HG02759 (cell line): ENCODE data around the gene CTRL.

Experiments
- ATAC-seq: cut with Tn5 transposase; IDR thresholded peaks from one replicate; pipeline ENCODE4 v1.9.1; 2021; ENCODE audit warnings: mild to moderate bottlenecking, moderate library complexity; ENCODE audit not compliant: unreplicated experiment

CTRL gene

GRCh38 chr16:67963662-67964321 is 32.1 kb upstream of the CTRL start:
- no peak for ATAC-seq

DNA sequence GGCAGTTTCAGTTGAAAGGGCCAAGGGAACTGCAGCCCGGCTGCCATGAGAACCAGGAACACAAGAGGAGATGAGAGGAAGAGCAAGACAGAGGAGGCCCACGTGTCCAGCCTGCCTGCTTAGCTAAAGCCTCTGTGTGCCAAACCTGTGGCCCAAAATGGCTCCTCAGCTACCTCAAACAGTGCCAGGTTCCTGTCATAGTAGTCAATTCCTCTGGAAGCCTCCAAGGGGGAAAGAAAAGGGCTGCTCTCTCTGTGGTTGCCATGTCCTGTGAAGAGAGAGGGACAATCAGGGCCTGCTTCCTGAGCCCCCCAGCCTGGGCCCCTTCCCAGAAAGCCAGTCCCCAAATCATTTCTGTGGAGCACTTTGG is 31.6 kb upstream of the CTRL start:
- no peak for ATAC-seq

- ATAC-seq: no peak
Observed at GRCh38 chr16:67962135-67962534, 30.5 kb upstream of the CTRL start.

- no peak for ATAC-seq
Observed at GRCh38 chr16:67961551-67961957, 29.9 kb upstream of the CTRL start.

DNA sequence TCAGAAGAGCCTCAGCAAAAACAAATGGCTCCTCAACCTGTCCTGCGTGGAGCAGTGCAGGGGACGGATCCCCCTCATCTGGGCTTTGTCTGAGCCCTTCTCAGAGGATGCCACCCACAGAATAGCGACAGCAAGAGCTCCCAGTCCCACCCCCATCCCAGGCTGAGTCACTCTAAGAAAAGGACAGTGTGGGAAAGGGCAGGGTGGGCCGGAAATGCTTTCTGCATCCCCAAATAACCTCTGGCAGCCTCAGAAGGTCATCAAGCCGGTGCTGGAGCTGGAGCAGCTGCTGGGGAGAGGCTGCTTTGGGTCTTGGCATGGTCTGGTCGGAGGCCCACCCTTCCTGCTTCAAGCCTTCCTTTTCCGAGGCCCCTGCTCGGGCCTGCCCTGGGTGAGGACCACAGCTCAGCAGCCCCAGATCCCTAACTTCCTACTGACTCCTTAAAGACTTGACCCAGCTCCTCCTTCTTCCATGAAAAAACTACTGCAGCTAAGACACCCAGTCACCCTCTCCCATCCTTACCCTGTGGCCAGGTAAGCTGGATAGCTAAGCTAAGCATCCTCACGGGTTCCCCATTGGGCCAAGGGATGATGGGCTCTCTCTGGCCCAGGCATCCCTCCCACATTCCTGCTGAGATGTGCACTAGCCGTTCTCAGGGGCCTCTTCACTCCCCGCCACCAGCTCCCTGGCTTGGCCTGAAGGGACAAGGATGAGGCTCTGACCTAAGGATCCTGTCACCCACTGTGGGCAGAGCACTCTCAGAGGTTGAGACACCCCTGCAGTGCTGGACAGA is 28.1 kb upstream of the CTRL start:
- ATAC-seq: no peak

DNA sequence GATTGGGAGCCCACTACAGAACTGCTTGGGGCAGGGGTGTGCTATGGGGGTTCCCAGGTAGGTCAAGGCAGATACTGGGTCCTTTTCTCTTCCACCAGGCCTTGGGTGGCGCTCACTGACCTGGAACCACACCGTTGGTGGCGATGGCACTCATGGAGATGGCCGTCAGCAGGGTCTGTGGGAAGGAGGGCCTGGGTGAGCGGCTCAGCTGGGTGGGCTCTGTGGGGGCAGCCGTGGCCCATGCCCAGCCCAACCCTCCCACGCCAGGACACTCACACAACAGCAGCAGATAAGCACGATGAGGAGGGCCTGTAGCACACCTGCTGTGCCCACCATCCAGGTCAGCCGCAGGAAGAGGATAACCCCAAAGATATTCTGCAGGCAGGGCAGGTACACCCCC is 26.0 kb upstream of the CTRL start:
- ATAC-seq: no peak

GRCh38 chr16:67954421-67955196 is 22.9 kb upstream of the CTRL start:
- ATAC-seq: no peak

DNA sequence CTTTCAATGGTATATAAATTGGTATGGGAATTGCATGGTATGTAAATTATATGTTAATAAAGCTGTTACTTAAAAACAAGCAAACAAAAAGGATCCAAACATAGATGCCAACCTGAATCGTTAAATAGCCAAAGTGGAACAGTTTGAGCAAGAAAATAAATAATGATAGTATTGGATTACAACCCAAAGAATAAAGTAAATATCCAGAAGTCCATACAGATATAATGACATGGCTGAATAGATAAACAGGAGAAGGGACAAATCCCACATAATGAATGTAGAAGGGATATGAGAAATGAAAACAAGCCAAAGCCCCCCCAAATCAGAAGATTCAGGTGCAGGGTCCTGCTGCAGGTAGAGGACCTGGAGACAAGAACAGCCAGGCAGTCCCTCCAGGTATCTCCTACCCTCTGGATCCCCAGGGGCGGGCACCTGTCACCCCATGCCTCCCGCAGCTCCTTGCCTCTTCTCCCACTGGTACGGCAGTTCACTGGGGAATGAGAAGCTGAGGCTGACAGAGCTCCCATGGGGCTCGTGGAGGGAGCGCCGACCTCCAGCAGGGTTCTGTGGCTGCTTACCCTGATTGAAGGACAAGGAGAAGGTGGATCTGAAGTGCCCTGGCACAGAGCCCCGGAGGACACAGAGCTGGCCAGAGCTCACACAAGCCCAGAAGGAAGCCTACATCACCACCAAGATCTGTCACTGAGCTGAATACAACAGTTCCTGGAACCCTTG is 22.1 kb upstream of the CTRL start:
- no peak for ATAC-seq

DNA sequence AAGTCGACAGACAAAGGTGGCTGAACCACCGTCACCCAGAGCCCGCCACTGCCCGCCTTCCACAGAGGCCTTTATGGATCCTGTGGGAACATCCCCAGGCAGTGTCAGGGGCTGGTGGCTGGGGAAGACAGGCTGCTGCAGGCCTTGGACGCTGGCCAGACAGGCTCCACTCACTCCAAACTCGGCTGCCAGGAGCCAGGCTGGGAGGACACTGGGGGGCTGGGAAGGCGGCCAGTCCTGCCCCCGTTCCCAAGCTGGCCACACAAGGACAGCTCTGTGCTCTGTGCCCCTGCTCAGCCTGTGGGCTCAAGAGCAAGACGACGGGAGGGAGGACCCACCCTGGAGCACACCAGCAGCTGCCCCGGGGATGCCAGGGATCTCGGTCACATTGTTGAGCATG is 19.8 kb upstream of the CTRL start:
- ATAC-seq: no peak

DNA sequence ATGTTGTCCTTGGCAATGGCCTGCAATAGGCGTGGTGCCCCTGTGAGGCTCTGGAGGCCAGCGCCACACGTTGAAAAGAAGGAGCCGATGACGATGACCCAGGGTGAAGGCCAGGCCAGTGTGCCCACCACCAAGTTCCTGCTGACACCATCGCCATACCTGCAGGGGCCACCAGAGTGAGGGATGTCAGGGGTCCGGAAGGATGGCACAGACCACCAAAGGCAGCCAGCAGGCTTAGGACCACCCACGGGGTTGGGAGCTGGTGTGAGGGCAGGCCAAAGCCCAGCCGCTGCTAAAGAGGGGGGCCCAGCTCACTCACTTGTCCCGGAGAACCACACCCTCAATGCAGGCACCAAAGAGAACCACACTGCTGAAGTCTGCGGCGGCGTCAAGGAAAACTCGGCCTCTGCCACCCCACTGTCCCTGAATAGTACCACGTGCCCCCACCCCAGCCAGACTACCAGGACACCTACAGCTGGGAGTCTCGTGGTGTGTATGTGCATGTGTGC is 18.7 kb upstream of the CTRL start:
- ATAC-seq: no peak

DNA sequence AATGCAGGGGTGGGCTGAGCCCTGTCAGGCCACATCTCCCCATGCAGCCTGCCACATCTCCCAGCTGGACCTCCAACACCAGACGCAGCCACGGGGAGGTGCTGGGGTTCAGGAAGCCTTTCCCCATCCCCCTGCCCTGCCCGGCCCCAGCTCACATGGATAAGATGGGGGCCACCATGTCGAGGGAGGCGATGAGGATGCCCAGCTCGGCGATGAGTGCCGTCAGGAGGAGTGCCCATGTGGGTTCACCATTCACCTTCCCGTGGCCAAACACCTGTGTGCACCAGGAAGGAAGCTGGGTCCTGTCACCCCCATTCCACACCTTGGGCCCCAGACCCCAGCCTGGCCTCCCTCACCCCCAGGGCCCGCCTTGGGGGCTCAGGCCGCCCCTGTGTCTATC is 18.0 kb upstream of the CTRL start:
- no peak for ATAC-seq

DNA sequence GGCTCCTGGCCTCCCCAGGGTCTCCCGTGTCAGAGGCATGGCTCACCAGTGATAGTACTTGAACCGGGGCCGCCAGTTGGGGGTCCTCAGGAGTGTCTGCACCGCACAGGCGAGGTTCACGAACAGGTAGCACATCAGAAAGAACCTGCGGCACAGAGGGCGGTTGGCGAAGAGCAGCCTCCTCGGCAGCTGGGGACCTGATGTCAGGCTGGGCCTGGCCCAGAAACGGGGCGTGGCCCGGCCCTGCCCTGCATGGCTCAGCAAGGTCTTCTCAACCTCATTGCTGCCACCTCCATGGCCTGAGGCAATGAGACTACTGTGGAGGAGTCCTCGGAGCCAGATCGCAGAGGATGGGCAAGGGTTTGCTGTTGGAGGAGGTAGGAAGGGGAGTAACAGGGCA is 16.4 kb upstream of the CTRL start:
- no peak for ATAC-seq

DNA sequence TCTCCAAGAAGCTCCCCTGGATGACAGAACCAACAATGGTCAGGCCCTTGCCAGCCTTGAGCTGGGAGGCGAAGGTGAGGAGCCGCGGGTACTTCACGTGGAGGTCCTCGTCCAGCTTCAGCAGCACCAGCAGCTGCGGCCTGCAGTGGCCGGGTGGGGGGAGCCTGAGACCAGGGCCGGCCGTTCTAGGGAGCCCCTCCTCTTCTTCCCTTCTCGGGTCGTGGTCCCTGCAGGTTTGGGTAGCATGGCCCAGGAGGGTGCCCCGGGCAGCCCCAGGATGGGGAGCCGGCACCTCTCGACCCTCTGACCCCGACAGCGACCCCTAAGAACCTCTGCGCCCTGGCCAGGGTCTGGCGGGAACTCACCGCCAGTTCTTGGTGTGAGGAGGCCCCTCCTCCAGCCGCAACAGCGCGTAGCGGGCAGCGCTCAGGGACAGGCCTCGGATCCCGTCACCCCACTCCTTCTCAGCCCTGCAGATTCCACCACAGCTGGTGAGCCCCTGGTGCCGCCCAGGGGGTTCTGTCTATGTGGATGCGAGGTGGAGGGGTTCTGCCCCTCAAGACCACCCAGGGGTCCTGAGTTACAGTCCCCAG is 15.4 kb upstream of the CTRL start:
- no peak for ATAC-seq

DNA sequence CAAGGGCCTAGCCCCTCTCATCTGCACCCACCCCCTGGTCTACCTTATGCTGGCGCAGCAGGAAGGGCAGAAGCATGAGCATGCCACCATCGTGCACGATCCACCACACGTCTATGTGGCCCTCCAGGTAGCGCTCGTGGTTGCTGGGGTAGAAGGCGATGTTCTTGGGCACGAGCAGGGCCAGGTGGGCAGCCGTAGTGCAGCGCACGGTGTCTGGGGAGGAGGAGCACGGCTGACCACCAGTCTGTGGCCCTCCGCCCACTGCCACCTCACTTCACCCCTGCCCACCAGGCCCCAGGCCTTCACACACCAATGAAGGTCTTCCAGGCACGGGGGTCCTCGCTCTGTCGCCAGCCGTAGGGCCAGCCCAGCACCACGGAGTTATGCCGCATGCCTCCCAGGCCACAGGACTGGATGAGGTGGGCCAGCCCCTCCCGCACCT is 14.5 kb upstream of the CTRL start:
- ATAC-seq: no peak

- no peak for ATAC-seq
Observed at GRCh38 chr16:67945392-67945933, 13.8 kb upstream of the CTRL start.

GRCh38 chr16:67944690-67945391 is 13.2 kb upstream of the CTRL start:
- ATAC-seq: no peak

- no peak for ATAC-seq
Observed at GRCh38 chr16:67943619-67944504, 12.2 kb upstream of the CTRL start, which contains the start of gene LCAT. LCAT (minus strand) TSS chr16:67944120; CDS start chr16:67944101, 19 bp downstream.

GRCh38 chr16:67943256-67943618 is 11.6 kb upstream of the CTRL start:
- ATAC-seq: no peak
